ENCODE measurements around the gene LRTM2.

LRTM2 gene

DNA sequence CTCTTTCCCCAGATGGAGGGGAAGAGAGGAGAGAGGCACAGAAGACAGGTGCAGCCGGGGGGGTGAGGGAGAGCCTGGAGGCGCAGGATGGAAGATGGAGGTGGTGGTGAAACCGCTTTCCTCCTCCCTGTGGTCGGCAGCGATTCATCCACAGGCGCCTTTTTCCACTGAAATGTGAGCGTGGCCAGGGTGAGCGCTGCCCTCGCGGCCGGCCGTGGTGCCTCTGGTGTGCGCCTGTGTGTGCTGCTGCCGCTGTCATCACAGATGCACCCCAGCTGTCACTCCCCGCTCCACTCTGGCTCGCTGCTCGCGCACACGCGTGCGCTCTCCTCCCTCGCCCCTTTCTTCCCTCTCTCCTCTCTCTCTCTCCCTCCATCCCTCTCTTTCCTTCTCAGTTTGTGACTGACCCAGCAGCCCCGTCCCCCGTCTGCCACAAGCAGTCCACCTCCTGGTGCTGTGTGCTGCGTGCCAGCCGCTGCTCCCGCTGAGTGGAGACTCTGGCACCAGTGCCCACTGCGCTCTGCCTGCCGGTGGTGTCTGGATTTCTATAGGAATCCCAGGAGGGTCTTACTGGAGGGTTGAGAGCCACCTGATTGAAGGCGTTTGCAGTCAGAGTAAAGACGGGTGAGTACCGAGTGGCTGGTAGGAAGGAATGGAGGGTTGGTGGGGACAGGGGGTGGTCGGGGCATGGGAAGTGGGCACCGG, at the start of gene LRTM2:
LRTM2 (plus strand) TSS at position 375 of the 705 bp plus-strand sequence. CDS start 7,584 bp downstream, outside the sequence.
- TF ChIP-seq, protein P1, sequence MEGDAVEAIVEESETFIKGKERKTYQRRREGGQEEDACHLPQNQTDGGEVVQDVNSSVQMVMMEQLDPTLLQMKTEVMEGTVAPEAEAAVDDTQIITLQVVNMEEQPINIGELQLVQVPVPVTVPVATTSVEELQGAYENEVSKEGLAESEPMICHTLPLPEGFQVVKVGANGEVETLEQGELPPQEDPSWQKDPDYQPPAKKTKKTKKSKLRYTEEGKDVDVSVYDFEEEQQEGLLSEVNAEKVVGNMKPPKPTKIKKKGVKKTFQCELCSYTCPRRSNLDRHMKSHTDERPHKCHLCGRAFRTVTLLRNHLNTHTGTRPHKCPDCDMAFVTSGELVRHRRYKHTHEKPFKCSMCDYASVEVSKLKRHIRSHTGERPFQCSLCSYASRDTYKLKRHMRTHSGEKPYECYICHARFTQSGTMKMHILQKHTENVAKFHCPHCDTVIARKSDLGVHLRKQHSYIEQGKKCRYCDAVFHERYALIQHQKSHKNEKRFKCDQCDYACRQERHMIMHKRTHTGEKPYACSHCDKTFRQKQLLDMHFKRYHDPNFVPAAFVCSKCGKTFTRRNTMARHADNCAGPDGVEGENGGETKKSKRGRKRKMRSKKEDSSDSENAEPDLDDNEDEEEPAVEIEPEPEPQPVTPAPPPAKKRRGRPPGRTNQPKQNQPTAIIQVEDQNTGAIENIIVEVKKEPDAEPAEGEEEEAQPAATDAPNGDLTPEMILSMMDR (IDR thresholded peaks at IDR 0.05; ENCODE audit: low read depth, low read length, missing control alignments), result no peak
- no peak within 1 kb of the TSS for H3K4me3 ChIP-seq (replicated peaks; ENCODE audit: low read depth, low read length)
- no peak for DNase-seq (ENCODE audit: extremely low read depth, low read depth)

DNA sequence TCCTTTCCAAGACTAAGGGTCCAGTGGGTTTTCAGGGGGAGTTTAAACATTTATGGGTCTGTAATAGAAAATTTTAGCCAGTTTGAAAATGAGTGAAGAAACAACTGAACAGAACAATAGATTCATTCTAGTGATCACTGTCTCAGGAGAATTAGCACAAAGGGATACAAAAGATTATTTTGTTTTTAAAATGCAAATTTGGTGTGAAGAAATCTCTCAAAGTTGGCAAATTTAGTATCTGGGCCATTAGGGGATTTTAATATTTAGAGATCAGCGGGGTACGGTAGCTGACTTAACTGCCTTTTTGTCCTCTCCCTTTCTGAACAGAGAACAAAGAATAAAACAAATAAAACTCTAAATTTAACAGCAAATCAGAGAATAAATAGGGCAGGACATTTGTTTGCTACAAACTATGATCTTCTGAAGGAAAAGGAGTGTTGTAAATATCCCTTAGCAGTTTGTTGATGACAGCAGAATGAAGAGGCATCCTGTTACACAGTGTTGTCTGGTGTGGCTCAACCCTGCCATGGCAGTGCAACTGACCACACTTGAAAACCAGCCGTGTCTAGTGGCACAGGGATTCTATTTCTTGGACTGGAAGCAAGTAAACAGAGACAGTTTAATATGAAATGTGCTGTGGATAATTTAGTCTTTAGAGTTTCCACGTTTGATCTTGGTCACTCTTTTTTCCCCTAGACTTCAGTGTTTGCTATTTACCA, 46.3 kb upstream of the LRTM2 start:
- no peak overlapping the region for H3K4me3 ChIP-seq (replicated peaks; ENCODE audit: low read depth, low read length)
- DNase-seq (ENCODE audit: extremely low read depth, low read depth), result no peak
- TF ChIP-seq, protein P1 (IDR thresholded peaks at IDR 0.05; ENCODE audit: low read depth, low read length, missing control alignments), result no peak

DNA sequence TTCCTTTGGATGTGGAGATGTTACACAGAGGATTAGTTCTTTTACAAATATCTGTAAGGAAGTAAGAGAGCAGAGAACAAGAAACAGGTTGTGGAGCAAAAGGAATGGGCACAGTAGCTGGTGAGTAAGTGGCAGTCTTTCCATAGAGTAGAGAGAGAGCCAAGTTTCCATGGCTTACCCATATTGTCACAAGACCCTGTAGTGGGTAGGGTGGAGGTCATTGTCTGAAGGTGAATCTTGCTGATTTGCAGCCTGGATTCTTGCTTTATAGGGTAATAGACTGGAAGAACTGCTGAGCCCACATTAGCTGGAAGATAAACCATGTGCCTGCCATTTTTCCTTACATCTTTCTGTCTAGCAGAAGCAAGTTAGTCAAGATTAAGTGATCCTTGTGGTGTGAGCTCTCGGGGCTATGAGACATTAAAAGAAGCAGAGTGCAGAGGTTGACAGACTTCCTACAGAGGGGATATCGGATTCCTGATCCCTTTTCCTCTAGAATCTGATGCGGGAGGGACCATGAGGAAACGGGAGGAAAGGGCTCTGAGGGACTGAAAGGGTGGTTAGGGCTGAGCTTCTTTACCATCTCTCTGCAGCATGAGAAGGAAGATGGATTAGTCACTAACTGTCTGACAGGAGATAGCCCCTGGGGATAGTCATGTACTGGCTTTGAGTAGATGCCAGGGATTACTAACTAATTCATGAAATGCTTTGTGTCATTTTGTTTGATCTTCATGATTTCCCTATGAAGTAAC, 44.0 kb upstream of the LRTM2 start:
- TF ChIP-seq, protein P1 (IDR thresholded peaks at IDR 0.05; ENCODE audit: low read depth, low read length, missing control alignments), result no peak
- peak; percentile 20 for DNase-seq (ENCODE audit: extremely low read depth, low read depth)
- H3K4me3 ChIP-seq (replicated peaks; ENCODE audit: low read depth, low read length), result no peak overlapping the region

DNA sequence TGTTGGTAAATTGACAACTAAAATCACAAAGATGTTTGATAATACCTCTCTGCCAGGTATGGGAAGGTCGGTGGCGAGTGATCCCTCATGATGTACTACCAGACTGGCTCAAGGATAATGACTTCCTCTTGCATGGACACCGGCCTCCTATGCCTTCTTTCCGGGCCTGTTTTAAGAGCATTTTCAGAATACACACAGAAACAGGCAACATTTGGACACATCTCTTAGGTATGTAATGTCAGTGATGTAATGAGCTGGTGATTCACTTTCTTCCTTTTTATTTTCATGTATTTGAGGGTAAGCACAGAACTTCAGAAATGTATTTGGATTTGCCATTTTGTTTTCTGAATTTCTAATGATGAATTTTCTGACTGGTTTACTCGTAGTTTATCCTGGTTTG, 42.6 kb upstream of the LRTM2 start:
- TF ChIP-seq, protein P1 (IDR thresholded peaks at IDR 0.05; ENCODE audit: low read depth, low read length, missing control alignments), result no peak
- H3K4me3 ChIP-seq (replicated peaks; ENCODE audit: low read depth, low read length), result no peak overlapping the region
- peak; percentile 14 for DNase-seq (ENCODE audit: extremely low read depth, low read depth)

DNA sequence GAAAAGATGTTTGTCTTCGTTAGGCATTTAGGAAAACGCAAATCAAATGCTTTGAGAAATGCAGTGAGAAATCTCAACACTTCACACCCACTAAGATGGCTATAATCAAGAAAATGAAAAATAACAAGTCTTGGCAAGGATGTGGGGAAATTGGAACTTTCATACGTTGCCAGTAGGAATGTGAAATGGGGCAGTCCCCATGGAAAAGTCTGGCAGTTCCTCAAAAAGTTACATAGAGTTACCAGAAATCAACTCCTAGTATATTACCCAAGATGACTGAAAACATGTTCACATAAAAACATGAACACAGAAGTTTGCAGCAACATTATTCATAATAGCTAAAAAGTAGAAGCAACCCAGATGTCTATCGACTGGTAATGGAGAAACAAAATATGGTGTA, 41.5 kb upstream of the LRTM2 start:
- no peak overlapping the region for H3K4me3 ChIP-seq (replicated peaks; ENCODE audit: low read depth, low read length)
- TF ChIP-seq, protein P1 (IDR thresholded peaks at IDR 0.05; ENCODE audit: low read depth, low read length, missing control alignments), result no peak
- DNase-seq (ENCODE audit: extremely low read depth, low read depth), result no peak

DNA sequence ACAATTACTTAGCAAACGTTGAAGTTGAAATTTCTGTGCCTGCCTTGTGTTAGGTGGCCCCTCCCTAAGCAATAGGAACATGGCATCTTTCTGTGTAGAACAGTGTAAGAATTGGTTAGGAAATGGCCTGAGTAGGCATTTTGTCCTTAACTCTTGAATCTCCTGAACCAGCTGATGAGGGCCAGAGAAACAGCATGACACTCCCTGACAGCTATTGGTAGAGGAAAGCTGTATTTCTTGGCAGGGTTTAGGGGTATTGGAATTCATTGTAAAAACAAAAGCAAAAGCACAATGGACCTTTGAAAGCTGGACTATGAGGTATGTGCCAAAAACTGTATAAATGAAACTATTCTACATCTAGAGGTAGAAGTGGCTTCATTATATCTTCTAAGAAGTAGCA, 40.6 kb upstream of the LRTM2 start:
- TF ChIP-seq, protein P1 (IDR thresholded peaks at IDR 0.05; ENCODE audit: low read depth, low read length, missing control alignments), result no peak
- DNase-seq (ENCODE audit: extremely low read depth, low read depth), result no peak
- H3K4me3 ChIP-seq (replicated peaks; ENCODE audit: low read depth, low read length), result no peak overlapping the region
